H9 (cell line): ENCODE measurements around the gene STX10. TPM values are rescaled to one million over a fixed set of nuclear protein-coding genes. Genes with fewer than 3 reads are reported as not detected.

ENCODE experiments used
- DNase-seq: peaks from one replicate; pipeline ENCODE4 v3.0.0-alpha.2; 2017
- H2AFZ ChIP-seq: one replicate; pipeline ENCODE4 v1.6.1; 2013; ENCODE audit warnings: mild to moderate bottlenecking, low read length, control low read depth, moderate library complexity
- H2AK5ac ChIP-seq: 2 replicates; pipeline ENCODE4 v1.6.1; 2013; ENCODE audit warnings: low read length, control low read depth, mixed read lengths; ENCODE audit not compliant: insufficient read length
- H2BK120ac ChIP-seq: one replicate; pipeline ENCODE4 v1.6.1; 2013; ENCODE audit warnings: low read depth, mild to moderate bottlenecking, low read length, control low read depth, inconsistent platforms; ENCODE audit not compliant: poor library complexity, severe bottlenecking
- H2BK12ac ChIP-seq: 2 replicates; pipeline ENCODE4 v1.6.1; 2013; ENCODE audit warnings: low read length, control low read depth, mixed read lengths, low read depth; ENCODE audit not compliant: insufficient read length
- H2BK15ac ChIP-seq: 2 replicates; pipeline ENCODE4 v1.6.1; 2013; ENCODE audit warnings: low read depth, low read length, control low read depth
- H2BK20ac ChIP-seq: one replicate; pipeline ENCODE4 v1.6.1; 2013; ENCODE audit warnings: low read depth, mild to moderate bottlenecking, low read length, control low read depth, inconsistent platforms; ENCODE audit not compliant: poor library complexity, severe bottlenecking
- H2BK5ac ChIP-seq: 2 replicates; pipeline ENCODE4 v1.6.1; 2013; ENCODE audit warnings: low read length, control low read depth, mixed read lengths; ENCODE audit not compliant: insufficient read length
- H3K14ac ChIP-seq: 2 replicates; pipeline ENCODE4 v1.6.1; 2013; ENCODE audit warnings: low read length, control low read depth; ENCODE audit not compliant: insufficient read depth
- H3K18ac ChIP-seq: 2 replicates; pipeline ENCODE4 v1.6.1; 2013; ENCODE audit warnings: low read depth, mild to moderate bottlenecking, mixed read lengths, low read length, control low read depth; ENCODE audit not compliant: insufficient read length
- H3K23ac ChIP-seq: 2 replicates; pipeline ENCODE4 v1.6.1; 2013; ENCODE audit warnings: low read length, control low read depth, mixed read lengths, low read depth; ENCODE audit not compliant: insufficient read length
- H3K23me2 ChIP-seq: 2 replicates; pipeline ENCODE4 v1.6.1; 2013; ENCODE audit warnings: low read depth, mild to moderate bottlenecking, mixed read lengths, low read length, control low read depth; ENCODE audit not compliant: insufficient read length, poor library complexity, severe bottlenecking
- H3K27ac ChIP-seq: 2 replicates; pipeline ENCODE4 v1.5.1; 2013; ENCODE audit warnings: low read length, control low read depth, mixed read lengths, low read depth; ENCODE audit not compliant: insufficient read length
- H3K27me3 ChIP-seq: 2 replicates; pipeline ENCODE4 v1.6.1; 2013; ENCODE audit warnings: low read length, control low read depth, inconsistent platforms; ENCODE audit not compliant: insufficient read depth
- H3K4ac ChIP-seq: 2 replicates; pipeline ENCODE4 v1.6.1; 2013; ENCODE audit warnings: low read depth, mild to moderate bottlenecking, control low read depth, inconsistent platforms, low read length, moderate library complexity
- H3K4me1 ChIP-seq: 2 replicates; pipeline ENCODE4 v1.6.1; 2013; ENCODE audit warnings: low read length, control low read depth, inconsistent platforms; ENCODE audit not compliant: insufficient read depth
- H3K4me2 ChIP-seq: 2 replicates; pipeline ENCODE4 v1.6.1; 2013; ENCODE audit warnings: low read length, control low read depth, mixed read lengths; ENCODE audit not compliant: insufficient read length, insufficient read depth
- H3K56ac ChIP-seq: 2 replicates; pipeline ENCODE4 v1.6.1; 2013; ENCODE audit warnings: low read depth, mild to moderate bottlenecking, mixed read lengths, low read length, control low read depth; ENCODE audit not compliant: insufficient read length
- H3K79me1 ChIP-seq: 2 replicates; pipeline ENCODE4 v1.6.1; 2013; ENCODE audit warnings: low read depth, mild to moderate bottlenecking, moderate library complexity, low read length, control low read depth, inconsistent platforms; ENCODE audit not compliant: insufficient read depth, poor library complexity, severe bottlenecking
- H3K79me2 ChIP-seq: 2 replicates; pipeline ENCODE4 v1.6.1; 2013; ENCODE audit warnings: low read length, control low read depth, inconsistent platforms; ENCODE audit not compliant: insufficient read depth
- H3K9ac ChIP-seq: 2 replicates; pipeline ENCODE4 v1.6.1; 2013; ENCODE audit warnings: low read length, control low read depth, mixed read lengths; ENCODE audit not compliant: insufficient read length; ENCODE audit errors: extremely low read depth
- H3K9me3 ChIP-seq: one replicate; pipeline ENCODE4 v1.6.1; 2013; ENCODE audit warnings: low read depth, low read length, inconsistent platforms; ENCODE audit not compliant: control insufficient read depth
- H3T11ph ChIP-seq: one replicate; pipeline ENCODE4 v1.6.1; 2013; ENCODE audit warnings: mild to moderate bottlenecking, low read length, control low read depth, inconsistent platforms
- H4K20me1 ChIP-seq: one replicate; pipeline ENCODE4 v1.6.1; 2013; ENCODE audit not compliant: control insufficient read depth, insufficient read length, insufficient read depth
- H4K5ac ChIP-seq: 2 replicates; pipeline ENCODE4 v1.6.1; 2013; ENCODE audit warnings: low read depth, mild to moderate bottlenecking, mixed read lengths, low read length, control low read depth; ENCODE audit not compliant: insufficient read length
- H4K8ac ChIP-seq: replicated peaks from 2 replicates; pipeline ENCODE4 v1.6.1; 2013; ENCODE audit warnings: low read length, control low read depth, mixed read lengths, low read depth; ENCODE audit not compliant: insufficient read length
- H4K91ac ChIP-seq: 2 replicates; pipeline ENCODE4 v1.6.1; 2013; ENCODE audit warnings: low read depth, mild to moderate bottlenecking, moderate library complexity, mixed read lengths, low read length, control low read depth; ENCODE audit not compliant: insufficient read length
- H3K27ac Mint-ChIP-seq, 3 experiments: 2 replicates in 2 of 3; 3 replicates in 1 of 3; pipeline ENCODE4 v1.8.0; 2020 to 2021; ENCODE audit warnings: mixed read lengths in 3 of 3, mild to moderate bottlenecking in 1 of 3, moderate library complexity in 1 of 3
- H3K27me3 Mint-ChIP-seq: 2 replicates; pipeline ENCODE4 v1.8.0; 2021; ENCODE audit warnings: low read depth, mild to moderate bottlenecking, moderate library complexity, mixed read lengths
- H3K36me3 Mint-ChIP-seq, 3 experiments: 2 replicates in 2 of 3; 3 replicates in 1 of 3; pipeline ENCODE4 v1.8.0; 2020 to 2021; ENCODE audit warnings: low read depth in 3 of 3, mixed read lengths in 3 of 3; ENCODE audit not compliant: insufficient read depth in 1 of 3
- H3K4me1 Mint-ChIP-seq, 2 experiments: 2 replicates each; pipeline ENCODE4 v1.8.0; 2020; ENCODE audit warnings: mixed read lengths in 2 of 2
- H3K4me3 Mint-ChIP-seq, 2 experiments: 2 replicates in 1 of 2; 3 replicates in 1 of 2; pipeline ENCODE4 v1.8.0; 2020 to 2021; ENCODE audit warnings: mild to moderate bottlenecking in 2 of 2, mixed read lengths in 2 of 2, moderate library complexity in 1 of 2
- H3K9me3 Mint-ChIP-seq, 2 experiments: 2 replicates in 1 of 2; 3 replicates in 1 of 2; pipeline ENCODE4 v1.8.0; 2020; ENCODE audit warnings: mild to moderate bottlenecking in 2 of 2, mixed read lengths in 2 of 2, moderate library complexity in 1 of 2
- CTCF ChIP-seq: fragments of 200-600 bp; sonication (generic); conservative IDR thresholded peaks from 3 replicates; pipeline ENCODE4 v1.8.0; 2021; ENCODE audit warnings: antibody characterized with exemption, mild to moderate bottlenecking
- WGBS: extraction: QIAGEN DNeasy Blood & Tissue Kit; methylation state at CpG from one replicate; pipeline ENCODE4 v1.1.7; 2013; ENCODE audit warnings: missing lambda C conversion rate, low lambda C conversion rate, mixed read lengths; ENCODE audit not compliant: insufficient read length; ENCODE audit errors: extremely low coverage; 5-methylcytosine and 5-hydroxymethylcytosine counted together
- total RNA-seq: library from RNA; stranded (reverse); gene quantifications from 2 replicates; pipeline ENCODE4 v1.2.1, GENCODE V29; 2021

STX10 gene
- total RNA-seq, 1 experiment from 2014 or later: 39.4 TPM

- no peak overlapping the region for H4K8ac ChIP-seq
- DNase-seq: no peak
- H3K4ac ChIP-seq: no peak overlapping the region
- no CpG with 5 or more reads among the region's 20 CpGs for WGBS
- no peak overlapping the region for H4K91ac ChIP-seq
- no peak overlapping the region for H2AFZ ChIP-seq
- Mint-ChIP-seq H3K4me1 (peaks cover 43 to 45% of the 10 kb centered on the region in 2 experiments), H3K27me3 (no peaks in the 10 kb centered on the region), H3K9me3 (no peaks in the 10 kb centered on the region), H3K27ac (peak overlapping the region; percentile 41 to 83 (median 68); a peak in 4 of 7 replicates), H3K36me3 (peaks cover 5 to 54% (median 36%) of the 10 kb centered on the region in 3 experiments; a peak in 5 of 7 replicates), H3K4me3 (no peak overlapping the region)
- H3K4me1 ChIP-seq: peaks cover 11% of the 10 kb centered on the region; the same call in 1 of the 2 replicates
- H3K18ac ChIP-seq: no peak overlapping the region
- no peak overlapping the region for H4K5ac ChIP-seq
- no peak overlapping the region for H3K4me2 ChIP-seq
- no peak overlapping the region for H3K56ac ChIP-seq
- peaks cover 2% of the 10 kb centered on the region for H3K79me1 ChIP-seq
- peaks cover 70% of the 10 kb centered on the region for H3K79me2 ChIP-seq
- no peak overlapping the region for H2BK12ac ChIP-seq
- H3K9me3 ChIP-seq: no peaks in the 10 kb centered on the region
- no peak overlapping the region for H2AK5ac ChIP-seq
- H2BK5ac ChIP-seq: no peak overlapping the region
- H3K27ac ChIP-seq: no peak overlapping the region
- TF ChIP-seq CTCF: no peak
- no peak overlapping the region for H2BK15ac ChIP-seq
- H3K23me2 ChIP-seq: peaks cover 5% of the 10 kb centered on the region
- H4K20me1 ChIP-seq: no peaks in the 10 kb centered on the region
- H2BK120ac ChIP-seq: no peak overlapping the region
- no peaks in the 10 kb centered on the region for H3K27me3 ChIP-seq
- H3K14ac ChIP-seq: no peak overlapping the region
- no peak overlapping the region for H3K23ac ChIP-seq
- H3K9ac ChIP-seq: no peak overlapping the region
- no peak overlapping the region for H3T11ph ChIP-seq
- H2BK20ac ChIP-seq: no peak overlapping the region
These were observed 26.9 kb downstream of the STX10 start for GRCh38 chr19:13122980-13123957.
